NCI-H1105 treated with DMSO at 0.1 percent for 48 hours (cell line): ENCODE results near the gene SLC39A13.

Experiments
- DNase-seq: peaks from one replicate; lab custom pipeline; 2025; lab: John Stamatoyannopoulos, UW

SLC39A13 gene

DNA sequence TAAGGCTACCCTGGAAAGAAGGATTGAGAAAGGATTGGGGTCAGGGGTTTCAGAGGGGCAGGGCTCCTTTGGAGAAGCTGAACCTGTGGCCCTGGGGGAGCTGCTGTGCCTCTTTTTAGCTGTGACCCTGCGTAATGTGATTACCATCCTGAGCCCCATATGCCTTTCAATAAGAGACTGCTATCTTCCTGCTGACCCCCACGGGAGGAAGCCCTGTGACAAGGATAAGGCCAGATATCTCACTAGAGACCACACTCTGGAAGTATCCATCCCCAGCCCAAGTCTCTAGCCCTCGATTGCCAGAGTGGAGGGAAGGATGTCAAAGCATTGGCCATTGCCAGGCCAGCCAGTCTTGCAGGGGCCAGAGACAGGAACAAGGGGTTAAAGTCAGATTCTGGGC, 4.8 kb upstream of the SLC39A13 start:
- no peak for DNase-seq

DNA sequence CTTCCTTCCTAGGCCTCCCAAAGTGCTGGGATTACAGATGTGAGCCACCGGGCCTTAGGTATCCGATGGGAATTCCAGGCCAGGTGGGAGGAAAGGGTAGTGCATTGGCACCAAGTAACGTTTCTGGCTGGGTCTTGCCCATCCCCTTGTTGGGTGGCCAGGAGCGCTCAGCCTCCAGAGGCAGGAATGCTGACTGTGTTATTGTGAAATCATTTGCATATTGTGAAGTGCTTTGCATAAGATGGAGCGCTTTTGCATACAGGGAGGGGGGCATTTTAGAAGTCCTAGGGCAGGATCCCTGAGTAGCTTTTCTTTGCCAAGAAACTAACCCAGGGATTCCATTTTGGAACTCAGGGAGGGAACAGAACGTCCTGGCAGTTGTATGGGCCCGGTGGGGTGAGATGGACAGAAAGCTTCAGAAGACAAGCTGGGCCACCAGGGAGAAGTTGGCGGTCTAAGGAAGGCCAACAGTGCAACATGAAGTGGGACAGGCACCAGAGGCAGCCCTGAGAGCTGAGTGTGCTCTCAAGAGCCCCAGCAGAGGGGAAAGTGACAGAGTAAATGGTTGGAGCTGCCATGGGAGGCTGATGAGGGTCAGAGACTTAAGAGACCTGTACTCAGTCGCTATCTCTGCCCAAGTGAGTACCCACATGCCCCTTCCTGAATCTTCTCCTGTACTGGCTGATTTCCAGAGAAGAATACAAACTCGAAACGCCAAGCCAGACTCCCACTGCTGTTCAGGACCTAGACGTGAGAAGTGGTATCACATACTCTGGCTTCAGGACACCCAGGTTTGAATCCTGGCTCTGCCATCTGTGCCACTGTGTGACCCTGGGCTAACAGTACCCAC, 1.3 kb upstream of the SLC39A13 start:
- DNase-seq = no peak

DNA sequence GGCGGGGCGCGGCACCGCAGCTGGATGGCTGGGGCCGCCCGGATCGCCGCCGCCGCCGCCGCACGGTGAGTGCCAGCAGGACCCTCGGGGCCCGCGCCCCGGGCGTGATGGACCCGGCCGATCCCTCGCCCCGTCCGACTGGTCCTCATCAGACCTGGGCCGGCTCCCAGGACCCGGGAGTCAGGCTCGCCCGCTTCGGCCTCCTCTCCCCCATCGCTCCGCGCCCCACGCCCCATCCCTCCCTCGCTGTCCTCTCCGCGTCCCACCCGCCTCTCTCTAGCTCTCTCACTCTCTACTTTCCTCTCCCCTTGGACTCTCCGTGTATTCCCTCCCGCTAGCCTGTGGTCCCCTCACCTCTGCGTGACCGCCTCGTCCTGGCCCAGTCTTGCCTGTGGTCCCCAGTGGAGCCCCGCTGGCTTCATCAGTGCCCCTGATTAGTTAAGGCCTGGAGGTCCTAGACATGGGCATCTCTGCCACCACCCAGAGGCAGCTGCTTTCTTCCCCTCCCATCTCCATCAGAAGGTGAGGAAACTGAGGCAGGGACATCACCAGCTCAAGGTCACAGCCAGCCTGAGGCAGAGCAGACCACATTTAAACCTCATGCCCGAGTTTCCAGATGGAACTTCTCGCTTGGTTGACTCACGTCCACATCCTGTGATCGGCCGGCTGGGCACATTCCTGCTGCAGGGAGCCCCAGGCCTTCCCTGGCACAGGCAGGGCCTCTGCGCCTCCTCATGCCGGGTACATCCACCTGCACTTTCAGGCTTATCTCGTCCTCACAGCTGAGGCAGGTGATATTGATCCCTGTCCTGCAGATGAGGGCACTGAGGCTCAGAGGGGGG, 429 bp downstream of the SLC39A13 start:
- no peak for DNase-seq

DNA sequence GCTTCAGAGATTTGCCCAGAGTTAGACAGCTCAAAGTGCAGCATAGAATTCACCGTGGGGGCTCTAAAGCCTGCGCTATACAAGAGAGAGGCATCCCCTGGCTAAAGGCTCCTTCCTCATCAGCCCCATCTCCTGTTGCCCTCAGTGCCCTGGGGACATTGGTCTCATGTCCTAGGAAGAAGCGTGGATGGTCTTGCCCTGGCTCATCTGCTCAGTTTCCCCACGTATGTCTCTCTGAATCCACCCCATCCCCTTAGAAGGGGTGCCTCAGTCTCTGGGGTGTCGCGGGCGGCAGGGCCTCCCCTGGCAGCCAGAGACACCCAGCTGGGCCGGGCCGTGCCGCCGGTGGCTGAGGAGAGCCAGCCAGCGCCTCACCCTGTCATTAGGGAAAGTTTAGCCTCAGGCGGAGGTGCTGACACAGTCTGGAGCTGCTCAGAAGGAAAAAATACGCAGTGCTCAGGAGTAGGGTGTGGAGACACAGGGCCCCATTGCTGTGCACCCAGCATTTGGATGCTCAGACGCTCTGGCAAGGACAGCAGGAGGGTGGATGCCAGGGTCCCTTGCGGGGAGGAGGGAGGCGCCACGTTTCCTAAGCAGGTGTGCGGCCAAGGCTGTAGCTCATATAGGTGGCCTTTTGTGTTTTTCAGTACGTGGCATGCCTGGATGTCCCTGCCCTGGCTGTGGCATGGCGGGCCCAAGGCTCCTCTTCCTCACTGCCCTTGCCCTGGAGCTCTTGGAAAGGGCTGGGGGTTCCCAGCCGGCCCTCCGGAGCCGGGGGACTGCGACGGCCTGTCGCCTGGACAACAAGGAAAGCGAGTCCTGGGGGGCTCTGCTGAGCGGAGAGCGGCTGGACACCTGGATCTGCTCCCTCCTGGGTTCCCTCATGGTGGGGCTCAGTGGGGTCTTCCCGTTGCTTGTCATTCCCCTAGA, 1.3 kb downstream of the SLC39A13 start:
- DNase-seq = no peak

DNA sequence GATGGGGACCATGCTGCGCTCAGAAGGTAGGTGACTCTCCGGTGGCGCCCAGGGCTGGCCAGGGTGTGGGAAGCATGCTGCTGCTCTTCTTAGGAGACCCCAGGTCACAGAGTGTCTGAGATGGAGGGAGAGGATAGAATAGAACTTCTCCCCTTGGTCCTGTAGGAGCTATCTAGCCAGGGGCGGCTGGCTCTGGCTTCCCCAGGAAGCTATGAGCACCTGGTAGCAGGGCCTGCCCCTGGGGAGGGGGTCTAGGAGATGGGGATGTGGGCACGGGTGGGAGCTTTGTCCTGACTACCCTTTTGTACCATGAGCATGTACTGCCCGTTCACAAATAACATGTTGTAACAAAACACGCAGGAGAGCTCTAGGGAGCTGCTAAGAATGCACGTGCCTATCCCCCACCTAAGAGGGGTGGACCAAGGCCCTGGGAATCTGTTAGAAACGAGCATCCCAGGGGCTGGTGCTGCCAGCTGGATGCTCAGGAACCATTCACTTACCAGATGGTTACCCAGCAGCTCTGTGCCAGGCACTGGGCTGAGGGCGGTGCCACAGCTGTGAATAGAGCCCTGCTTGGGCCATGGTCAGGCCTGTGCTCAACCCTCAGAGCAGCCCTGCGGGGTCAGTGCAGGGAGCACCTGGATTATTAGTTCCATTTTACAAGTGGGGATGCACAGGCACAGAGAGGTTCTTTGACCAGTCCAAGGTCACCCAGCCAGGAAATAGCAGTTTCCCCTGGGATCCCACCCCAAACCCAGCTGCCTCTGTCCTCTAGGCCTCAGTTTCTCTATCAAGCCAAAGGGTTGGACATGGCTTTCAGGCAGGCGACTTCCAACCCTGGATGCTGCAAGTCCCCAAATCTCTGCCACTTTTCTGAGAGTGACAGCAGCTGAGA, 2.2 kb downstream of the SLC39A13 start:
- DNase-seq = no peak

DNA sequence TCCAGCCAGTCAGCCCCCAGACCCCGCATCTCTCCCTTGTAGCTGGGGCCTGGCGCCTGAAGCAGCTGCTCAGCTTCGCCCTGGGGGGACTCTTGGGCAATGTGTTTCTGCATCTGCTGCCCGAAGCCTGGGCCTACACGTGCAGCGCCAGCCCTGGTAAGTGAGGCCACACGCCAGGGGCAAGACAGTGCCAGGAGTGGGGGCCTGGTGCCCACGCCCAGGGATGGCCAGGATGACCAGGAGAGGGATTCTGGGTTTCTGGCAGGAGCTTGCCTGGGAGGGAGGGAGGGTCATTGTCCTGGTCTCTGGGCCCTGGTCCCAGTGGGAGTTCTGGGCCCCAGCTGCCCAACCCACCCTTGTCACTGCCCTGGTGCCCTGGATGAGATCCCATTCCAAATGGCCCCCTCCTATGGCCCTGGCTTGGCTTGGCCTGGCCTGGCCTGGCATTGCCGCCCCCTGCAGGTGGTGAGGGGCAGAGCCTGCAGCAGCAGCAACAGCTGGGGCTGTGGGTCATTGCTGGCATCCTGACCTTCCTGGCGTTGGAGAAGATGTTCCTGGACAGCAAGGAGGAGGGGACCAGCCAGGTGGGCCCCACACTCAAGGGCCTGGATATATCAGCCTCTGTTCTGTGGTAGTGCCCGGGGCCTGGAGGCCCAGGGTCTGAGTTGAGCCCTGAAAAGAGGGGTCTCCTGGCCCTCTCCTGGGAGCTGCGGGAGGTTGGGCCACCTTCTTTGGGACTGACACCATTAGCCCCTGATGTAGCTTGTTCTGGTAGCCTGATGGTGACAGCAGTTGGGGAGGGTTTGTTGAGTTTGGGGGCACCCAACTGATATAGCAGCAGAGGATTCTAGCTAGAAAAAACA, 3.7 kb downstream of the SLC39A13 start:
- no peak for DNase-seq

DNA sequence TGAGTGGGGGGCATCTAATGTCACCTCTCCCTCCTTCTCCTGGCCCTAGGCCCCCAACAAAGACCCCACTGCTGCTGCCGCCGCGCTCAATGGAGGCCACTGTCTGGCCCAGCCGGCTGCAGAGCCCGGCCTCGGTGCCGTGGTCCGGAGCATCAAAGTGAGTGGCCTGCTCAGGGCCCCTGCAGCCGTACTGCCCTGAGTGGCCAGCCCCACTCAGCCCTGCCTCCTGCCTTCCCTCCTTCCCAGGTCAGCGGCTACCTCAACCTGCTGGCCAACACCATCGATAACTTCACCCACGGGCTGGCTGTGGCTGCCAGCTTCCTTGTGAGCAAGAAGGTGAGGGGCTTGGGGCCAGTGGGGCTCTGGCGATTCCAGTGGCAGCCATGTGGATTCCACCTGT, 5.0 kb downstream of the SLC39A13 start:
- no peak for DNase-seq

DNA sequence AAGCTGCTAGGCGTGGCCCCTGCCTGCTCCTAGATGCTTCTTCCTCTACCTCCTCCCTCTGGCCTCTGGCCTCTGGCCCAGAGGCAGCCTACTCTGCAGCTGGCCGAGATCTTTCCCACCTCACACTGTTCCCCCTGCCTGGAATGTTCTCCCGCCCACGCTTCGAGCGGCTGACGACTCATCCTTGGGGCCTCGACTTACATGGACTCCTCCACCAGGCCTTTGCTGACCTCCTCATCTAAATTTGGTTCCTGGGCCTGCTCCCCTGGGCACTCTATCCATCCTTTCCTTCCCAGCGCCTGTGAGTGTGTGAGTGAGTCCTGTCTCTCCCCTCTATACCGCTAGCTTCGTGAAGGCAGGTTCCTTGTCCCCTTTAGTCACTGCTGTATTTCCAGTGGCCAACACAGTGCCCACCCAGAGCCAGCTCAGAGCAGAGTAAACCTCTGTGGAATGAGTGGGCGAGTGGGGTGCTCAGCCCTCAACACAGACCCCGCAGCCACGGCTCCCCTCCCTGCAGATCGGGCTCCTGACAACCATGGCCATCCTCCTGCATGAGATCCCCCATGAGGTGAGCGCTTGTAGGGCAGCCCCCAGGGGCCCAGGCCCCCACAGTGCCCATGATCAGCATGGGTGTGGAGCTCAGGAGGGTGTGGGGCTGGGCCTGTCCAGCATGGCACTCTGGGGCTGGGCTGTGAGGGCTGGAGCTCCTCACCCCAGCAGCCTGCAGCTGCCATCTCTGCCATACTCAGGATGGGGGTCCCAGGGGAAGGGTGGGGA, 5.7 kb downstream of the SLC39A13 start:
- DNase-seq = no peak

DNA sequence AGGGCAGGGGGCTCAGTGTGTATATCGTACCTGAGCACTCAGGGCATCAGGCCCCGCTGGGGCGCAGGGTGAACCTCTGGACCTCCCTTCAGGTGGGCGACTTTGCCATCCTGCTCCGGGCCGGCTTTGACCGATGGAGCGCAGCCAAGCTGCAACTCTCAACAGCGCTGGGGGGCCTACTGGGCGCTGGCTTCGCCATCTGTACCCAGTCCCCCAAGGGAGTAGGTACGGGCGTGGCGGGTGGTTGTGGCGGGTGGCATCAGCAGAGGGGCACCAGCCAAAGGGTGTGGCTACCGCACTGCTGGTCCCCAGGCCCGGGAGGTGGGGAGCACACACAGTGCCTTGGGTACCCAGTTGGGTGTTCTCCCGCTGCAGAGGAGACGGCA, 6.3 kb downstream of the SLC39A13 start:
- DNase-seq = no peak

DNA sequence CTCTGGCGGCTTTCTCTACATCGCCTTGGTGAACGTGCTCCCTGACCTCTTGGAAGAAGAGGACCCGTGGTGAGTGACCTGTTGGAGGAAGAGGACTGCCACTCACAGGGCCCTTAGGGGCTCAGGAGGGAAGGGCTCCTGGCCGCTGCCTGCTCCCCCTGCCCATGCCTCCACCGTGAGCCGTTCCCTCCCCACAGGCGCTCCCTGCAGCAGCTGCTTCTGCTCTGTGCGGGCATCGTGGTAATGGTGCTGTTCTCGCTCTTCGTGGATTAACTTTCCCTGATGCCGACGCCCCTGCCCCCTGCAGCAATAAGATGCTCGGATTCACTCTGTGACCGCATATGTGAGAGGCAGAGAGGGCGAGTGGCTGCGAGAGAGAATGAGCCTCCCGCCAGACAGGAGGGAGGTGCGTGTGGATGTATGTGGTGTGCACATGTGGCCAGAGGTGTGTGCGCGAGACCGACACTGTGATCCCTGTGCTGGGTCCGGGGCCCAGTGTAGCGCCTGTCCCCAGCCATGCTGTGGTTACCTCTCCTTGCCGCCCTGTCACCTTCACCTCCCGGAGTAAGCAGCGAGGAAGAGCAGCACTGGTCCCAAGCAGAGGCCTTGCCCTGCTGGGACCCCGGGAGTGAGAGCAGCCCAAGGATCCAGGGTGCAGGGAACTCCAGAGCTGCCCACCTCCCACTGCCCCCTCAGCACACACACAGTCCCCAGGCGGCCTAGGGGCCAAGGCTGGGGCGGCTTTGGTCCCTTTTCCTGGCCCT, 6.9 kb downstream of the SLC39A13 start:
- no peak for DNase-seq

DNA sequence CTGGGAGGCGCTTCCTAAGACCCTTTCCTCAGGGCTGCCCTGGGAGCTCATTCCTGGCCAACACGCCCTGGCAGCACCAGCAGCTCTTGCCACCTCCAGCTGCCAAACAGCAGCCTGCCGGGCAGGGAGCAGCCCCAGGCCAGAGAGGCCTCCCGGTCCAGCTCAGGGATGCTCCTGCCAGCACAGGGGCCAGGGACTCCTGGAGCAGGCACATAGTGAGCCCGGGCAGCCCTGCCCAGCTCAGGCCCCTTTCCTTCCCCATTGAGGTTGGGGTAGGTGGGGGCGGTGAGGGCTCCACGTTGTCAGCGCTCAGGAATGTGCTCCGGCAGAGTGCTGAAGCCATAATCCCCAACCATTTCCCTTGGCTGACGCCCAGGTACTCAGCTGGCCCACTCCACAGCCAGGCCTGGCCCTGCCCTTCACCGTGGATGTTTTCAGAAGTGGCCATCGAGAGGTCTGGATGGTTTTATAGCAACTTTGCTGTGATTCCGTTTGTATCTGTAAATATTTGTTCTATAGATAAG, 7.6 kb downstream of the SLC39A13 start:
- peak; percentile 52 for DNase-seq

DNA sequence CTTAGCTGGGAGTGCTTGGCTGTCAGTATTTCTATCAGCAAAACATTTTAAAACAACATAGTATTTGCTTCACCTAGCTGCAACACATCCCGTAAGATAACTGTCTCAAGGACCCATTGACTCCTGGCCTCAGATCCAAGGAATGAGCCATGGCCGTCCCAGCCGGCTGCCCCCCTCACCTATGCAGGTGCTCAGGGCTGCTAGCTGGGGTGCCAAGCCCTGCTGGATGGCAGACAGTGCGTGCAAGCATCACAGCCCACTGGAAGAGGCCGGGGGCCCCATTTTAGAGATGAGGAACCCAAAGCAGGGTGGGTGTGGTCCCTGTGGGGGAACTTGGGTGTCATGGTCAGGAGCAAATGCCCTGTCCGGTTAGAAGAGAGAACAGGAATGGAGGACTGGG, 9.3 kb downstream of the SLC39A13 start:
- no peak for DNase-seq

DNA sequence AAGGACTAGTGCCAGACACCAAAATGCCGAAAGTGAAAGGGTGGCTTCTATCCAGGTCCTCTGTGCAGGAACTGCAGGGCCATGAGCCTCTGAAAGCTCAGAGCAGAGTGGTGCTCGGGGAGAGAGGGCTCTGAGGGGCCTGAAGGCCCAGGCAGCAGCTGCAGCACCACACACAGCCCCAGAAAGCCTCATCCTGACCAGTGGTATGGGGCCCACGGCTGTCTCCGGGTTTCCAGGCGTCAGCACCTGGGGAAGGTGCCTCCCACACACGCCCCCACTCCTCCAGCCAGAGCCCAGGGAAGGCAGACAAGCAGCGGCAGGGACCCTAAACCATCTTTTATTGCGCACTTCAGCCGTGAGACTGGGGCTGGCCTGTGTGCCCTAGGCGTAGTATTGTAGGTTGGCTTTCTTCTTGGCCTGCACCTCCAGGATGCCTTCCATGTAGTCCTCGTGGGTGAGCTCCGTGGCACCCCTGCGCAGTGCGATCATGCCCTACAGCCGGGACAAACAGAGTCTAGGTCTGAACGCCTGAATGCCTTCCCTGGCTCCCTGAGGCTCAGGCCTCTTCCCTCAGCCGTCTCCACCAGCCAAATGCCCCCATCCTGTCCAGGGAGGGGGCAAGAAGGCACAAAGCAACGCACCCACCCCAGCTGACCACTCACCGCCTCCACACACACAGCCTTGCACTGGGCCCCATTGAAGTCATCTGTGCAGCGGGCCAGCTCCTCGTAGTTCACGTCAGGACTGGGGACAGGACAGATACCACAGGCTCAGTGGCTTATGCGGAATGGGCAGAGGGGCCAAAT, 10.3 kb downstream of the SLC39A13 start:
- no peak for DNase-seq

DNA sequence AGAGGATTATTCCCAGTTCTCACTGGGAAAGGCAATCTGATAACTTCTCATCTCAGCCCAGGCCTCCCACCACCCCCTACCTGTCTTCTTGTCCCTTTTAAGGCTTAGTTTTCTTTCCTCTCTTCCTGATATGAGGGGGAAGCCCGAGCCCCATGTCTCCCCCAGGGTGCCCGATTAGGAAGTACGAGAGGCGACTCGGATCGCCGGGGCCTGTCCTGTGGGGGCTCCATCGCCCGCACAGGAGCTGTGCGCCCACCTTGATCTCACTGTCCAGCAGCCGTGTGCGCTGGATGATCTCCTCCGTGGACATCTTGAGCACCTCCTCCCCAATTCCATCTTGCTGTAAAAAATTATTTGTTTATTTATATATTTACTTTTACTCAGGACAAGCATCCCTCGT, 17.2 kb downstream of the SLC39A13 start:
- DNase-seq = no peak

DNA sequence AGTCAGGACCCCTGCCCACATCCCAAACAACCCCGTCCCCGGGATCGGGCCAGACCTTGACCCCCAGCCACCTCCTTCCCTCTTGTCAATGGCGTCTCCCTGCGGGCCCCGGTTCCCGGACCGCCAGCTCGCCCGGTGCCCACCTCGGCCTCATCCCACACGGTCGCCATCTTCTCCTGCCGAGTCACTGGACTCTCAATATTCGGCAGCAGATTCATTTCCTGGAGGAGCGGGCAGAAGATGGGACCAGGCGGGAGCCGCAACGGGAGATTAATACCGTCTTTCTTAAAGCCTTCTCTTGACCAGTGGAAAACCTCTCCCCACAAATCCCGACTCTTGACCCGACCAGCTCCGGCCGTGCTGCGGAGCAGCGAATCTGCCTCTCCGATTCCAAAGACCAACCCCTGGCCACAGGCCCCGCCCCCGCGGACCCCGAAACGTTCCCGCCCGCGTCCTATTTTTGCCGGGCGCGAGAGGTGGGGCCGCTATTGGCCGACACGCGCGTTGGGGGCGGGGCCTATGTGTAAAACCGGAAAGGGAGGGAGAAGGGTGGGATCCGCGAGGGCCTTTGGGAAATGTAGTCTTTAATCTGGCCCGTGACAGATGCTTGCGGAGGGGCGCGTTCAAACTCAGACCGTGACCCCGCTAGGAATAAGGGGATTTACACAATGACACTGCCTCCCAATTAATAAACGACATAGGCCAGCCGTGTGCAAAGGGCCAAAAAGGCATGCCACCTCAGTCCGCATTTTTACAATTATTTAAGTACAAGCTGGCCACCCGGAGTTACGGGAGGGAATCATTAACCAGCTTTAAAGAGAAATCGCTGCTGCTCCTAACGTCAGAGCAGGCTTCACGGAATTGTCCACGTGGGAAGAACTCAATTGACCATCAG, 17.9 kb downstream of the SLC39A13 start, which contains the start of gene PSMC3:
Gene PSMC3, minus strand, starts transcription at position 378 of the 895 bp plus-strand sequence. Its CDS starts 160 bp downstream, at position 218.
- DNase-seq = peak; percentile 96

DNA sequence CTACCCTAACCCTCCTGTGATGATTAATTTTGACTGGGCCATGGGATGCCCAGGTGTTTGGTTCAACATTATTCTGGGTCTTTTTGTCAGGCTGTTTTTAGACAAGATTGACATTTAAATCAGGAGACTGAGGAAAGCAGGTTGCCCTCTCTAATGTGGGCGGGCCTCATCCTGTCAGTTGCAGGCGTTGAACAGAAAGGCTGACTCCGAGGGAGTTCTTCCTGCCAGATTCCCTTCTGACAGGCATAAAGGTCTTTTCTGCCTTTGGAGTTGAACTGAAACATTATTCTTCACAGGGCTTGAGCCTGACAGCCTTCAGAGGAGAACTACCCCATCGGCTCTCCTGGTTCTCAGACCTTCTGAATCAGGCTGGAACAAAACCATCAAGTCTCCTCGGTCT, 22.1 kb downstream of the SLC39A13 start:
- DNase-seq = no peak
